Transverse colon (tissue), 4 donors: Measurements from ENCODE around the gene PDE4B. TPM values are rescaled to one million over a fixed set of nuclear protein-coding genes. Genes with fewer than 3 reads are reported as not detected.

Source experiments
- DNase-seq: peaks from one replicate; pipeline ENCODE4 v3.0.0-alpha.2; 2019
- H3K27ac ChIP-seq, 4 donors: fragments of 200-600 bp; sonication (generic); 2 replicates each; pipeline ENCODE4 v1.5.1; 2016 to 2018; ENCODE audit warnings: inconsistent platforms in 4 of 4
- H3K27me3 ChIP-seq: fragments of 200-600 bp; sonication (generic); 2 replicates; pipeline ENCODE4 v1.5.1; 2017; ENCODE audit warnings: inconsistent platforms
- H3K36me3 ChIP-seq, 4 donors: fragments of 200-600 bp; sonication (generic); 2 replicates each; pipeline ENCODE4 v1.5.1; 2017 to 2019; ENCODE audit warnings: inconsistent platforms in 4 of 4
- H3K4me1 ChIP-seq, 4 donors: fragments of 200-600 bp; sonication (generic); 2 replicates each; pipeline ENCODE4 v1.5.1; 2017 to 2020; ENCODE audit warnings: inconsistent platforms in 4 of 4
- H3K4me3 ChIP-seq, 4 donors: fragments of 200-600 bp; sonication (generic); 1 replicate in 1 of 4; 2 replicates in 3 of 4; pipeline versions ENCODE4 v1.5.1 to v1.6.1; 2017 to 2019; ENCODE audit warnings: inconsistent platforms in 4 of 4
- H3K9me3 ChIP-seq, 2 donors: fragments of 200-600 bp; sonication (generic); 2 replicates each; pipeline ENCODE4 v1.5.1; 2017 to 2019; ENCODE audit warnings: inconsistent platforms in 2 of 2
- EP300 ChIP-seq: sonication (generic); formaldehyde crosslinking; IDR thresholded peaks from one replicate; pipeline ENCODE4 v1.6.1; 2017; ENCODE audit warnings: antibody characterized with exemption, low read depth
- POLR2A ChIP-seq: fragments of 450-650 bp; IDR thresholded peaks from one replicate; pipeline ENCODE4 v1.6.1; 2016; ENCODE audit warnings: antibody characterized with exemption, mild to moderate bottlenecking, moderate library complexity
- POLR2AphosphoS5 ChIP-seq, 3 donors: sonication (generic); formaldehyde crosslinking; IDR thresholded peaks; one replicate each; pipeline ENCODE4 v1.6.1; 2016; ENCODE audit warnings: antibody characterized with exemption in 3 of 3
- WGBS, 2 donors: methylation state at CpG; one replicate each; pipeline ENCODE4 v1.1.5; 2018; ENCODE audit warnings: low coverage in 1 of 2; 5-methylcytosine and 5-hydroxymethylcytosine counted together
- in situ Hi-C, 4 donors: fragments of 200-750 bp; cut with MboI; loops; one replicate each; pipeline versions ENCODE4 v1.15.0 to v1.15.1; 2017; ENCODE audit warnings: low sequenced_read_pairs in 3 of 4, low pct_ligation_motif_present in 1 of 4, low pct_unique_long_range_greater_than_20kb in 1 of 4
- intact Hi-C: fragments of 100-400 bp; cut with DNase I; formaldehyde crosslinking; loops from one replicate; pipeline ENCODE4 v1.15.1; 2023; ENCODE audit warnings: low total_unique reads
- total RNA-seq, 4 donors: library from RNA; depleted of rRNA; stranded (reverse); fragments of >200 nt; gene quantifications; one replicate each; pipeline ENCODE4 v1.1.0, GENCODE V29; 2016
- TF ChIP-seq, protein P1 (sequence below), 5 experiments: fragments of 200-600 bp in 3 of 5; fragments of 450-650 bp in 2 of 5; sonication (generic) in 3 of 5; IDR thresholded peaks; 1 replicate in 2 of 5; 2 replicates in 3 of 5; pipeline ENCODE4 v1.5.1; 2016 to 2017; ENCODE audit warnings: antibody characterized with exemption in 5 of 5, inconsistent platforms in 3 of 5, mild to moderate bottlenecking in 2 of 5, moderate library complexity in 1 of 5

Gene PDE4B
- total RNA-seq, 4 donors from 2014 or later, result 4.5 to 14.8 (median 6.5) TPM

- H3K27ac ChIP-seq, result no peak overlapping the region
- 56 to 63% methylated on average over 1 of the region's 1 CpG for WGBS, 2 donors
- peaks cover 0 to 15% (median 3%) of the 10 kb centered on the region in 4 donors for H3K4me1 ChIP-seq
- TF ChIP-seq, protein P1, sequence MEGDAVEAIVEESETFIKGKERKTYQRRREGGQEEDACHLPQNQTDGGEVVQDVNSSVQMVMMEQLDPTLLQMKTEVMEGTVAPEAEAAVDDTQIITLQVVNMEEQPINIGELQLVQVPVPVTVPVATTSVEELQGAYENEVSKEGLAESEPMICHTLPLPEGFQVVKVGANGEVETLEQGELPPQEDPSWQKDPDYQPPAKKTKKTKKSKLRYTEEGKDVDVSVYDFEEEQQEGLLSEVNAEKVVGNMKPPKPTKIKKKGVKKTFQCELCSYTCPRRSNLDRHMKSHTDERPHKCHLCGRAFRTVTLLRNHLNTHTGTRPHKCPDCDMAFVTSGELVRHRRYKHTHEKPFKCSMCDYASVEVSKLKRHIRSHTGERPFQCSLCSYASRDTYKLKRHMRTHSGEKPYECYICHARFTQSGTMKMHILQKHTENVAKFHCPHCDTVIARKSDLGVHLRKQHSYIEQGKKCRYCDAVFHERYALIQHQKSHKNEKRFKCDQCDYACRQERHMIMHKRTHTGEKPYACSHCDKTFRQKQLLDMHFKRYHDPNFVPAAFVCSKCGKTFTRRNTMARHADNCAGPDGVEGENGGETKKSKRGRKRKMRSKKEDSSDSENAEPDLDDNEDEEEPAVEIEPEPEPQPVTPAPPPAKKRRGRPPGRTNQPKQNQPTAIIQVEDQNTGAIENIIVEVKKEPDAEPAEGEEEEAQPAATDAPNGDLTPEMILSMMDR (IDR thresholded peaks at IDR 0.05), result no peak
- TF ChIP-seq POLR2AphosphoS5 (IDR thresholded peaks at IDR 0.05) (no peak), POLR2A (no peak), EP300 (no peak)
- in situ Hi-C loops, result no loop called here
- H3K4me3 ChIP-seq, result no peak overlapping the region
- H3K36me3 ChIP-seq, result no peaks in the 10 kb centered on the region
- no peaks in the 10 kb centered on the region for H3K9me3 ChIP-seq
- intact Hi-C loops, result no loop called here
- H3K27me3 ChIP-seq, result no peaks in the 10 kb centered on the region
- no peak for DNase-seq
Measured at GRCh38 chr1:66290761-66291530, 498.3 kb downstream of the PDE4B start.

GRCh38 chr1:66291531-66291864, 498.8 kb downstream of the PDE4B start:
- H3K9me3 ChIP-seq, result no peaks in the 10 kb centered on the region
- peaks cover 0 to 15% (median 3%) of the 10 kb centered on the region in 4 donors for H3K4me1 ChIP-seq
- no peak for DNase-seq
- no peak overlapping the region for H3K4me3 ChIP-seq
- WGBS, 2 donors, result 56 to 58% methylated on average over 1 of the region's 1 CpG
- H3K27me3 ChIP-seq, result no peaks in the 10 kb centered on the region
- H3K36me3 ChIP-seq, result no peaks in the 10 kb centered on the region
- no peak overlapping the region for H3K27ac ChIP-seq
- TF ChIP-seq, protein P1 (IDR thresholded peaks at IDR 0.05), result no peak
- TF ChIP-seq POLR2AphosphoS5 (IDR thresholded peaks at IDR 0.05) (no peak), POLR2A (no peak), EP300 (no peak)
- in situ Hi-C loops (no loop called here), intact Hi-C loops (no loop called here)

DNA sequence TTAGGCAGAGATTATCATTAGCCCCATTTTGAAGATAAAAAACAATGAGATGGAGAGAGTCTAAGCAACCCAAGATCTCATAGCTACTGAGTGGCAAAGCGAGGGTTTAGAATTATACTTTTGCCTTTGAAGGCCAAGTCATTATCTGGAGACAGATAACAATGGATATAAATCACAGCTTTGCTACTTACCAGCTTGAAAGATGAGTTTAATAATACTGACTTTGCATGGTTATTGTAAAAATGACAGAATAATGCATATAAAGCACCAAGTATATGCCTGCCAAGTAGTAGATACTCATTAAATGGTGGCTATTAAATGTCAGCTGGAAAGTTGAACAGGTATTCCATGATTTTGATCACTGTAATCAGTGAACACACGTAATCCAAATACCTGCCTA, 499.6 kb downstream of the PDE4B start:
- no peak for DNase-seq
- Histone ChIP-seq H3K9me3 (no peaks in the 10 kb centered on the region), H3K27me3 (no peaks in the 10 kb centered on the region), H3K4me1 (peaks cover 0 to 15% (median 3%) of the 10 kb centered on the region in 4 donors), H3K27ac (no peak overlapping the region), H3K36me3 (no peaks in the 10 kb centered on the region), H3K4me3 (no peak overlapping the region)
- intact Hi-C loops, result no loop called here
- 80 to 85% methylated on average over 2 of the region's 2 CpGs for WGBS, 2 donors
- in situ Hi-C loops, result no loop called here
- TF ChIP-seq, protein P1 (IDR thresholded peaks at IDR 0.05), result no peak
- TF ChIP-seq POLR2AphosphoS5 (IDR thresholded peaks at IDR 0.05), result no peak

DNA sequence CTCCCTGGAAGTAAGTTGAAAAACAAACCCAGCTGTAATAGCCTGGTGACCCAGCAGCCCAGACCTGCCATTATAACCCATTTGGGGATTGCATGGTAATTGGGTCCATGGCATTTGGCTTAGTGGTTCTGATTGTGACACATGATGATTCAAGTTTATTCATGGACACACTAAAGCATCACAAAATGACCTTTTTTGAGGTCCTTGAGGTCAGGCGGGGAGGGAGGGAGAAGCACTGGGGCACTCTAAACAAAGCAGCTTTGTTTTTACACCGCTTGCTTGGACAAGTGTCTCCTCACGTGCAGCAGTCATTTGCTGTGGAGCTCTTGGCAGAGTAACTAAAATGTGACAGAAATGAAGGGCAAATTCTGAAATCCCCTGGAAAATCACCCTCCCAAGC, 500.2 kb downstream of the PDE4B start:
- no peaks in the 10 kb centered on the region for H3K27me3 ChIP-seq
- no peak for DNase-seq
- peaks cover 0 to 15% (median 3%) of the 10 kb centered on the region in 4 donors for H3K4me1 ChIP-seq
- no peaks in the 10 kb centered on the region for H3K9me3 ChIP-seq
- H3K4me3 ChIP-seq, result no peak overlapping the region
- no peaks in the 10 kb centered on the region for H3K36me3 ChIP-seq
- intact Hi-C loops, result no loop called here
- TF ChIP-seq POLR2AphosphoS5 (IDR thresholded peaks at IDR 0.05) (no peak), EP300 (no peak)
- TF ChIP-seq, protein P1 (IDR thresholded peaks at IDR 0.05), result no peak
- in situ Hi-C loops, result no loop called here
- H3K27ac ChIP-seq, result no peak overlapping the region
- WGBS, 2 donors, result 75 to 86% methylated on average over 3 of the region's 3 CpGs
